Ovary (tissue), 9 donors: ENCODE measurements around the gene HTR1E. TPM values are rescaled to one million over a fixed set of nuclear protein-coding genes. Genes with fewer than 3 reads are reported as not detected.
"Not testable (repeated sequence)": the region's sequence is repeated elsewhere in the genome, so short reads cannot be mapped to it uniquely, and the experiment has no call there.

Experiments used
- DNase-seq, 5 donors: peaks; one replicate each; pipeline ENCODE4 v3.0.0-alpha.2; 2019 to 2020
- H3K27ac ChIP-seq, 2 donors: fragments of 200-600 bp; one replicate each; pipeline versions ENCODE4 v1.5.1 to v1.8.0; 2019 to 2022
- H3K27me3 ChIP-seq: fragments of 200-600 bp; one replicate; pipeline ENCODE4 v1.8.0; 2022
- H3K36me3 ChIP-seq: fragments of 200-600 bp; sonication (generic); one replicate; pipeline ENCODE4 v1.5.1; 2019
- H3K4me1 ChIP-seq: one replicate; pipeline ENCODE4 v1.8.1; 2013; ENCODE audit warnings: mild to moderate bottlenecking, moderate library complexity; ENCODE audit not compliant: insufficient read depth
- H3K4me3 ChIP-seq: fragments of 200-600 bp; sonication (generic); one replicate; pipeline ENCODE4 v1.5.1; 2017
- H3K9me3 ChIP-seq, 2 donors: fragments of 200-600 bp in 1 of 2; sonication (generic) in 1 of 2; one replicate each; pipeline versions ENCODE4 v1.5.1 to v1.8.1; 2013 to 2019; ENCODE audit warnings: mild to moderate bottlenecking in 1 of 2, moderate library complexity in 1 of 2
- EP300 ChIP-seq: sonication (generic); formaldehyde crosslinking; IDR thresholded peaks from one replicate; pipeline ENCODE4 v1.6.1; 2017; ENCODE audit warnings: antibody characterized with exemption
- POLR2A ChIP-seq: fragments of 450-650 bp; IDR thresholded peaks from one replicate; pipeline ENCODE4 v1.6.1; 2017; ENCODE audit warnings: antibody characterized with exemption, mild to moderate bottlenecking, moderate library complexity
- WGBS, 3 donors: extraction: QIAGEN DNeasy Blood & Tissue Kit in 1 of 3; methylation state at CpG; one replicate each; pipeline versions ENCODE4 v1.1.5 to v1.1.7; 2013 to 2017; 5-methylcytosine and 5-hydroxymethylcytosine counted together
- intact Hi-C, 4 donors: fragments of 100-400 bp; cut with DNase I; formaldehyde crosslinking; loops; one replicate each; pipeline versions ENCODE4 v1.11.0 to v1.15.1; 2022 to 2023
- polyA plus RNA-seq, 2 donors: library from polyadenylated mRNA; stranded (reverse); fragments of 200-250 nt in 1 of 2; fragments of 350-450 nt in 1 of 2; fragmentation: Illumina TruSeq in 1 of 2; extraction: RNeasy Lipid Tissue Mini Kit (QIAGEN cat#74804) in 1 of 2; gene quantifications; one replicate each; pipeline ENCODE4 v1.2.3, GENCODE V29; 2013 to 2014
- total RNA-seq, 7 donors: library from RNA; depleted of rRNA in 2 of 7; stranded (reverse); fragments of >200 nt in 2 of 7; fragmentation: NEBNext Ultra II Directional in 3 of 7; extraction: Animal tissue kit (Norgen Biotek cat#: 25700) in 3 of 7; gene quantifications; one replicate each; pipeline versions ENCODE4 v1.1.0 to v1.2.4, GENCODE V29; 2016 to 2023
- TF ChIP-seq, protein P1 (sequence below), 3 donors: fragments of 450-650 bp in 2 of 3; fragments of 200-600 bp in 1 of 3; IDR thresholded peaks; one replicate each; pipeline versions ENCODE4 v1.5.1 to v1.8.0; 2016 to 2022; ENCODE audit warnings: antibody characterized with exemption in 3 of 3, mild to moderate bottlenecking in 1 of 3
- donor health status: DM: no; HTN: no; CAD: no; lungs with moderate emphysema.
- donor health status: DM: no; HTN: no; CAD: no.
- donor health status: Bipolar disorder and iron deficiency.
- donor health status: DM: yes; HTN: yes; CAD: no.
- donor health status: DM: no; HTN: no; CAD: no.
- donor health status: DM: yes; HTN: yes; CAD: no.

Gene HTR1E
- total and polyA plus RNA-seq, 9 donors = 0.60 to 4.4 (median 1.1) TPM

DNA sequence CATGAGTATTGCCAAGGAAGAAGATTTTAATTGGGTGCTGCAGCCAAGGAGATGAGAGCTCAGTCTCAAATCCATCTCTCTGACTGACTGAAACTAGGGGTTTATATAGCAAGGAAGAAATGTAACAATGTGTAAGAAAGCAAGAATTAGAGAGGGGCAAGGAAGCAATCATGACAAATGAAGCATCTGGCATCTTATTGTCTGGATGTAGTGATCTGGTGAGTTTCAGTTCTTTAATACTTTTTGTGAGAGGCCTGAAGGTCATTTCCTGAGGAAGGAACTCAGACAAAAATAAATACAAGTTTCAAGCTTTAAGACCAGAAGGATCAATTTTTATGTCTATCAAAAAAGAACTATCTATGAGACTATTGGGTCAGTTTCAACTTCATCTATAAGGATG is 64.2 kb downstream of the HTR1E start:
- TF ChIP-seq POLR2A = no peak
- TF ChIP-seq EP300 = no peak
- Histone ChIP-seq H3K4me3 (no peak overlapping the region), H3K27me3 (no peaks in the 10 kb centered on the region), H3K27ac (no peak overlapping the region), H3K36me3 (no peaks in the 10 kb centered on the region), H3K9me3 (no peaks in the 10 kb centered on the region), H3K4me1 (no peaks in the 10 kb centered on the region)
- intact Hi-C loops = no loop called here
- DNase-seq = no peak

DNA sequence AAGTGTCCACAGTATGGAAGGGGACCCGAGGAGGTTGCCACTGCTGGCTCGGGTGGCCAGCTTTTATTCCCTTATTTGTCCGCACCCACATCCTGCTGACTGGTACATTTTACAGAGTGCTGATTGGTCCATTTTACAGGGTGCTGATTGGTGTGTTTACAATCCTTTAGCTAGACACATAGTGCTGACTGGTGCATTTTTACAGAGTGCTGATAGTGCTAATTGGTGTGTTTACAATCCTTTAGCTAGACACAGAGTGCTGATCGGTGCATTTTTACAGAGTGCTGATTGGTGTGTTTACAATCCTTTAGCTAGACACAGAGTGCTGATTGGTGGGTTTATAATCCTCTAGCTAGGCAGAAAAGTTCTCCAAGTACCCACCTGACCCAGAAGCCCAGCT is 65.1 kb downstream of the HTR1E start:
- intact Hi-C loops, H3K27me3 ChIP-seq, H3K9me3 ChIP-seq, H3K4me3 ChIP-seq, H3K4me1 ChIP-seq, H3K27ac ChIP-seq, H3K36me3 ChIP-seq, DNase-seq: not testable (repeated sequence)
- 82 to 92% (median 91%) methylated on average over 4 of the region's 4 CpGs for WGBS, 3 donors

GRCh38 chr6:87006541-87006940 is 69.2 kb downstream of the HTR1E start:
- H3K27me3 ChIP-seq, intact Hi-C loops, H3K27ac ChIP-seq, H3K4me1 ChIP-seq, H3K36me3 ChIP-seq, H3K9me3 ChIP-seq, DNase-seq, H3K4me3 ChIP-seq: not testable (repeated sequence)
- WGBS, 3 donors = 83 to 87% (median 85%) methylated on average over 2 of the region's 2 CpGs

GRCh38 chr6:87009581-87009980 is 72.3 kb downstream of the HTR1E start:
- DNase-seq, H3K4me3 ChIP-seq, H3K27ac ChIP-seq, H3K36me3 ChIP-seq, H3K27me3 ChIP-seq, H3K4me1 ChIP-seq, intact Hi-C loops, H3K9me3 ChIP-seq: not testable (repeated sequence)
- 95% methylated on average over 19 of the region's 34 CpGs; no CpG with 5 or more reads in 2 of the 3 donors for WGBS, 3 donors

- Histone ChIP-seq H3K27ac (no peak overlapping the region), H3K9me3 (no peaks in the 10 kb centered on the region), H3K4me3 (no peak overlapping the region), H3K27me3 (no peaks in the 10 kb centered on the region), H3K4me1 (no peaks in the 10 kb centered on the region), H3K36me3 (no peaks in the 10 kb centered on the region)
- WGBS, 3 donors = 91 to 96% (median 95%) methylated on average over 3 of the region's 3 CpGs
- intact Hi-C loops = no loop called here
- TF ChIP-seq POLR2A (no peak), EP300 (no peak)
- TF ChIP-seq, protein P1, sequence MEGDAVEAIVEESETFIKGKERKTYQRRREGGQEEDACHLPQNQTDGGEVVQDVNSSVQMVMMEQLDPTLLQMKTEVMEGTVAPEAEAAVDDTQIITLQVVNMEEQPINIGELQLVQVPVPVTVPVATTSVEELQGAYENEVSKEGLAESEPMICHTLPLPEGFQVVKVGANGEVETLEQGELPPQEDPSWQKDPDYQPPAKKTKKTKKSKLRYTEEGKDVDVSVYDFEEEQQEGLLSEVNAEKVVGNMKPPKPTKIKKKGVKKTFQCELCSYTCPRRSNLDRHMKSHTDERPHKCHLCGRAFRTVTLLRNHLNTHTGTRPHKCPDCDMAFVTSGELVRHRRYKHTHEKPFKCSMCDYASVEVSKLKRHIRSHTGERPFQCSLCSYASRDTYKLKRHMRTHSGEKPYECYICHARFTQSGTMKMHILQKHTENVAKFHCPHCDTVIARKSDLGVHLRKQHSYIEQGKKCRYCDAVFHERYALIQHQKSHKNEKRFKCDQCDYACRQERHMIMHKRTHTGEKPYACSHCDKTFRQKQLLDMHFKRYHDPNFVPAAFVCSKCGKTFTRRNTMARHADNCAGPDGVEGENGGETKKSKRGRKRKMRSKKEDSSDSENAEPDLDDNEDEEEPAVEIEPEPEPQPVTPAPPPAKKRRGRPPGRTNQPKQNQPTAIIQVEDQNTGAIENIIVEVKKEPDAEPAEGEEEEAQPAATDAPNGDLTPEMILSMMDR (IDR thresholded peaks at IDR 0.05) = no peak
- no peak for DNase-seq
Observed at GRCh38 chr6:87012035-87012434, 74.7 kb downstream of the HTR1E start.

- WGBS, 3 donors = 60 to 71% (median 68%) methylated on average over 3 of the region's 3 CpGs
- H3K4me3 ChIP-seq = no peak overlapping the region
- no peak for DNase-seq
- intact Hi-C loops = no loop called here
- no peaks in the 10 kb centered on the region for H3K9me3 ChIP-seq
- H3K27ac ChIP-seq = no peak overlapping the region
- H3K36me3 ChIP-seq = no peaks in the 10 kb centered on the region
- TF ChIP-seq EP300 (no peak), POLR2A (no peak)
- TF ChIP-seq, protein P1 (IDR thresholded peaks at IDR 0.05) = no peak
- H3K4me1 ChIP-seq = no peaks in the 10 kb centered on the region
- H3K27me3 ChIP-seq = no peaks in the 10 kb centered on the region
Observed at GRCh38 chr6:87012743-87013142, 75.4 kb downstream of the HTR1E start.

DNA sequence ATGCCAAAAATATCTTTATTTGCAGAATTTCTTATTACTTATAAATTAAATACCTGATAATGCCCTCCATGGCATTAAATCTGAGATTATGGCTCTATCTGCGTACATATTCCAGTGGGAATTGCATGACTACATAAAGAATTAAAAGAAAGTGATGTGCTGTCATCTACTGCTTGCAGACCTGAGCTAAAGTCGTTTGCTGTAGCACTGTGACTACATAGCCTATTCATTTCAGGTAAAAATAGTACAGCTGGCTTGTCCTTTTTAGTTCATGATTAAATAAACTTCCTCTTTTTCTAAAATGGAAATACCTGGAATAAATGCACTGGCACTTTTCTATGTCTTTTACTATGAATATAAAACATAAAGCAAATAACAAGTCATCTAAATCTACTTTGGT is 79.4 kb downstream of the HTR1E start:
- no peak overlapping the region for H3K4me3 ChIP-seq
- no peaks in the 10 kb centered on the region for H3K36me3 ChIP-seq
- no peak overlapping the region for H3K27ac ChIP-seq
- H3K9me3 ChIP-seq = no peaks in the 10 kb centered on the region
- TF ChIP-seq POLR2A (no peak), EP300 (no peak)
- TF ChIP-seq, protein P1 (IDR thresholded peaks at IDR 0.05) = no peak
- H3K4me1 ChIP-seq = no peaks in the 10 kb centered on the region
- H3K27me3 ChIP-seq = no peaks in the 10 kb centered on the region
- no peak for DNase-seq
- intact Hi-C loops = no loop called here
- WGBS, 3 donors = 78 to 84% (median 79%) methylated on average over 2 of the region's 2 CpGs
